Prostate gland (tissue), 2 donors: ENCODE results near the gene MIOS.

Source experiments
- POLR2A ChIP-seq: fragments of 450-650 bp; IDR thresholded peaks from one replicate; pipeline ENCODE4 v1.6.1; 2016; ENCODE audit warnings: antibody characterized with exemption, mild to moderate bottlenecking
- POLR2AphosphoS5 ChIP-seq: sonication (generic); formaldehyde crosslinking; IDR thresholded peaks from one replicate; pipeline ENCODE4 v1.6.1; 2017; ENCODE audit warnings: antibody characterized with exemption
- TF ChIP-seq, protein P1 (sequence below), 4 experiments: fragments of 200-600 bp in 2 of 4; fragments of 450-650 bp in 2 of 4; sonication (generic) in 2 of 4; IDR thresholded peaks; 1 replicate in 3 of 4; 2 replicates in 1 of 4; pipeline ENCODE4 v1.5.1; 2016 to 2019; ENCODE audit warnings: antibody characterized with exemption in 4 of 4, mild to moderate bottlenecking in 2 of 4, moderate library complexity in 2 of 4

DNA sequence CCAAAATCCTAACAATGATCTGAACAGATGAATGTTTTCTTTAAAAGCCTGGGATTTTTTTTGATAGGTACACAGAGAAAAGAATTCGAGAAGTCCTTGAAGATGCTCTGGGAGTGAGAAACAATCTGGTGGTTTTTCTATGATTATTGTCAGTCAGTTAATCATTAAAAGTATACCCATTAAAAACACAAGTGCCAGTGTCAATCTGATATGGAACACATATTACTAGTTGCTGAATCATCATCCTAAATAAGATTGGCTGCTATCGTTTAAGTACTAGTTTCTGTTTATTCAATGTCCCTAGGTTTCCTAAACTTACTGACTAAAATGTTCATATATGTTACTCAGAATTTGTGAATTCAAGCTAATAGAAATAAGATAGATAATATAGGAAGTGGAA lies 47.2 kb upstream of the MIOS start:
- TF ChIP-seq, protein P1, sequence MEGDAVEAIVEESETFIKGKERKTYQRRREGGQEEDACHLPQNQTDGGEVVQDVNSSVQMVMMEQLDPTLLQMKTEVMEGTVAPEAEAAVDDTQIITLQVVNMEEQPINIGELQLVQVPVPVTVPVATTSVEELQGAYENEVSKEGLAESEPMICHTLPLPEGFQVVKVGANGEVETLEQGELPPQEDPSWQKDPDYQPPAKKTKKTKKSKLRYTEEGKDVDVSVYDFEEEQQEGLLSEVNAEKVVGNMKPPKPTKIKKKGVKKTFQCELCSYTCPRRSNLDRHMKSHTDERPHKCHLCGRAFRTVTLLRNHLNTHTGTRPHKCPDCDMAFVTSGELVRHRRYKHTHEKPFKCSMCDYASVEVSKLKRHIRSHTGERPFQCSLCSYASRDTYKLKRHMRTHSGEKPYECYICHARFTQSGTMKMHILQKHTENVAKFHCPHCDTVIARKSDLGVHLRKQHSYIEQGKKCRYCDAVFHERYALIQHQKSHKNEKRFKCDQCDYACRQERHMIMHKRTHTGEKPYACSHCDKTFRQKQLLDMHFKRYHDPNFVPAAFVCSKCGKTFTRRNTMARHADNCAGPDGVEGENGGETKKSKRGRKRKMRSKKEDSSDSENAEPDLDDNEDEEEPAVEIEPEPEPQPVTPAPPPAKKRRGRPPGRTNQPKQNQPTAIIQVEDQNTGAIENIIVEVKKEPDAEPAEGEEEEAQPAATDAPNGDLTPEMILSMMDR (IDR thresholded peaks at IDR 0.05): no peak
- no peak for TF ChIP-seq POLR2AphosphoS5
- TF ChIP-seq POLR2A: no peak
